ENCODE results near the gene NAA35.

GRCh38 chr9:85917756-85918155, 23.2 kb upstream of the NAA35 start:
- no peak for TF ChIP-seq POLR2A (IDR thresholded peaks at IDR 0.05)
- TF ChIP-seq CTCF (IDR thresholded peaks at IDR 0.05) = no peak

Measured in heart left ventricle (tissue), 13 donors.